H9 (cell line): ENCODE results near the gene YAP1. TPM values are rescaled to one million over a fixed set of nuclear protein-coding genes. Genes with fewer than 3 reads are reported as not detected.

Source experiments
- DNase-seq: peaks from one replicate; pipeline ENCODE4 v3.0.0-alpha.2; 2017
- H2AFZ ChIP-seq: one replicate; pipeline ENCODE4 v1.6.1; 2013; ENCODE audit warnings: mild to moderate bottlenecking, low read length, control low read depth, moderate library complexity
- H2AK5ac ChIP-seq: 2 replicates; pipeline ENCODE4 v1.6.1; 2013; ENCODE audit warnings: low read length, control low read depth, mixed read lengths; ENCODE audit not compliant: insufficient read length
- H2BK120ac ChIP-seq: one replicate; pipeline ENCODE4 v1.6.1; 2013; ENCODE audit warnings: low read depth, mild to moderate bottlenecking, low read length, control low read depth, inconsistent platforms; ENCODE audit not compliant: poor library complexity, severe bottlenecking
- H2BK12ac ChIP-seq: 2 replicates; pipeline ENCODE4 v1.6.1; 2013; ENCODE audit warnings: low read length, control low read depth, mixed read lengths, low read depth; ENCODE audit not compliant: insufficient read length
- H2BK15ac ChIP-seq: 2 replicates; pipeline ENCODE4 v1.6.1; 2013; ENCODE audit warnings: low read depth, low read length, control low read depth
- H2BK20ac ChIP-seq: one replicate; pipeline ENCODE4 v1.6.1; 2013; ENCODE audit warnings: low read depth, mild to moderate bottlenecking, low read length, control low read depth, inconsistent platforms; ENCODE audit not compliant: poor library complexity, severe bottlenecking
- H2BK5ac ChIP-seq: 2 replicates; pipeline ENCODE4 v1.6.1; 2013; ENCODE audit warnings: low read length, control low read depth, mixed read lengths; ENCODE audit not compliant: insufficient read length
- H3K14ac ChIP-seq: 2 replicates; pipeline ENCODE4 v1.6.1; 2013; ENCODE audit warnings: low read length, control low read depth; ENCODE audit not compliant: insufficient read depth
- H3K18ac ChIP-seq: 2 replicates; pipeline ENCODE4 v1.6.1; 2013; ENCODE audit warnings: low read depth, mild to moderate bottlenecking, mixed read lengths, low read length, control low read depth; ENCODE audit not compliant: insufficient read length
- H3K23ac ChIP-seq: 2 replicates; pipeline ENCODE4 v1.6.1; 2013; ENCODE audit warnings: low read length, control low read depth, mixed read lengths, low read depth; ENCODE audit not compliant: insufficient read length
- H3K23me2 ChIP-seq: 2 replicates; pipeline ENCODE4 v1.6.1; 2013; ENCODE audit warnings: low read depth, mild to moderate bottlenecking, mixed read lengths, low read length, control low read depth; ENCODE audit not compliant: insufficient read length, poor library complexity, severe bottlenecking
- H3K27ac ChIP-seq: 2 replicates; pipeline ENCODE4 v1.5.1; 2013; ENCODE audit warnings: low read length, control low read depth, mixed read lengths, low read depth; ENCODE audit not compliant: insufficient read length
- H3K27me3 ChIP-seq: 2 replicates; pipeline ENCODE4 v1.6.1; 2013; ENCODE audit warnings: low read length, control low read depth, inconsistent platforms; ENCODE audit not compliant: insufficient read depth
- H3K4ac ChIP-seq: 2 replicates; pipeline ENCODE4 v1.6.1; 2013; ENCODE audit warnings: low read depth, mild to moderate bottlenecking, control low read depth, inconsistent platforms, low read length, moderate library complexity
- H3K4me1 ChIP-seq: 2 replicates; pipeline ENCODE4 v1.6.1; 2013; ENCODE audit warnings: low read length, control low read depth, inconsistent platforms; ENCODE audit not compliant: insufficient read depth
- H3K4me2 ChIP-seq: 2 replicates; pipeline ENCODE4 v1.6.1; 2013; ENCODE audit warnings: low read length, control low read depth, mixed read lengths; ENCODE audit not compliant: insufficient read length, insufficient read depth
- H3K56ac ChIP-seq: 2 replicates; pipeline ENCODE4 v1.6.1; 2013; ENCODE audit warnings: low read depth, mild to moderate bottlenecking, mixed read lengths, low read length, control low read depth; ENCODE audit not compliant: insufficient read length
- H3K79me1 ChIP-seq: 2 replicates; pipeline ENCODE4 v1.6.1; 2013; ENCODE audit warnings: low read depth, mild to moderate bottlenecking, moderate library complexity, low read length, control low read depth, inconsistent platforms; ENCODE audit not compliant: insufficient read depth, poor library complexity, severe bottlenecking
- H3K79me2 ChIP-seq: 2 replicates; pipeline ENCODE4 v1.6.1; 2013; ENCODE audit warnings: low read length, control low read depth, inconsistent platforms; ENCODE audit not compliant: insufficient read depth
- H3K9ac ChIP-seq: 2 replicates; pipeline ENCODE4 v1.6.1; 2013; ENCODE audit warnings: low read length, control low read depth, mixed read lengths; ENCODE audit not compliant: insufficient read length; ENCODE audit errors: extremely low read depth
- H3K9me3 ChIP-seq: one replicate; pipeline ENCODE4 v1.6.1; 2013; ENCODE audit warnings: low read depth, low read length, inconsistent platforms; ENCODE audit not compliant: control insufficient read depth
- H3T11ph ChIP-seq: one replicate; pipeline ENCODE4 v1.6.1; 2013; ENCODE audit warnings: mild to moderate bottlenecking, low read length, control low read depth, inconsistent platforms
- H4K20me1 ChIP-seq: one replicate; pipeline ENCODE4 v1.6.1; 2013; ENCODE audit not compliant: control insufficient read depth, insufficient read length, insufficient read depth
- H4K5ac ChIP-seq: 2 replicates; pipeline ENCODE4 v1.6.1; 2013; ENCODE audit warnings: low read depth, mild to moderate bottlenecking, mixed read lengths, low read length, control low read depth; ENCODE audit not compliant: insufficient read length
- H4K8ac ChIP-seq: replicated peaks from 2 replicates; pipeline ENCODE4 v1.6.1; 2013; ENCODE audit warnings: low read length, control low read depth, mixed read lengths, low read depth; ENCODE audit not compliant: insufficient read length
- H4K91ac ChIP-seq: 2 replicates; pipeline ENCODE4 v1.6.1; 2013; ENCODE audit warnings: low read depth, mild to moderate bottlenecking, moderate library complexity, mixed read lengths, low read length, control low read depth; ENCODE audit not compliant: insufficient read length
- H3K27ac Mint-ChIP-seq, 3 experiments: 2 replicates in 2 of 3; 3 replicates in 1 of 3; pipeline ENCODE4 v1.8.0; 2020 to 2021; ENCODE audit warnings: mixed read lengths in 3 of 3, mild to moderate bottlenecking in 1 of 3, moderate library complexity in 1 of 3
- H3K27me3 Mint-ChIP-seq: 2 replicates; pipeline ENCODE4 v1.8.0; 2021; ENCODE audit warnings: low read depth, mild to moderate bottlenecking, moderate library complexity, mixed read lengths
- H3K36me3 Mint-ChIP-seq, 3 experiments: 2 replicates in 2 of 3; 3 replicates in 1 of 3; pipeline ENCODE4 v1.8.0; 2020 to 2021; ENCODE audit warnings: low read depth in 3 of 3, mixed read lengths in 3 of 3; ENCODE audit not compliant: insufficient read depth in 1 of 3
- H3K4me1 Mint-ChIP-seq, 2 experiments: 2 replicates each; pipeline ENCODE4 v1.8.0; 2020; ENCODE audit warnings: mixed read lengths in 2 of 2
- H3K4me3 Mint-ChIP-seq, 2 experiments: 2 replicates in 1 of 2; 3 replicates in 1 of 2; pipeline ENCODE4 v1.8.0; 2020 to 2021; ENCODE audit warnings: mild to moderate bottlenecking in 2 of 2, mixed read lengths in 2 of 2, moderate library complexity in 1 of 2
- H3K9me3 Mint-ChIP-seq, 2 experiments: 2 replicates in 1 of 2; 3 replicates in 1 of 2; pipeline ENCODE4 v1.8.0; 2020; ENCODE audit warnings: mild to moderate bottlenecking in 2 of 2, mixed read lengths in 2 of 2, moderate library complexity in 1 of 2
- WGBS: extraction: QIAGEN DNeasy Blood & Tissue Kit; methylation state at CpG from one replicate; pipeline ENCODE4 v1.1.7; 2013; ENCODE audit warnings: missing lambda C conversion rate, low lambda C conversion rate, mixed read lengths; ENCODE audit not compliant: insufficient read length; ENCODE audit errors: extremely low coverage; 5-methylcytosine and 5-hydroxymethylcytosine counted together
- total RNA-seq: library from RNA; stranded (reverse); gene quantifications from 2 replicates; pipeline ENCODE4 v1.2.1, GENCODE V29; 2021
- TF ChIP-seq, protein P1 (sequence below): fragments of 200-600 bp; sonication (generic); conservative IDR thresholded peaks from 3 replicates; pipeline ENCODE4 v1.8.0; 2021; ENCODE audit warnings: antibody characterized with exemption, mild to moderate bottlenecking

The YAP1 gene
- total RNA-seq, 1 experiment from 2014 or later, result 124 TPM

DNA sequence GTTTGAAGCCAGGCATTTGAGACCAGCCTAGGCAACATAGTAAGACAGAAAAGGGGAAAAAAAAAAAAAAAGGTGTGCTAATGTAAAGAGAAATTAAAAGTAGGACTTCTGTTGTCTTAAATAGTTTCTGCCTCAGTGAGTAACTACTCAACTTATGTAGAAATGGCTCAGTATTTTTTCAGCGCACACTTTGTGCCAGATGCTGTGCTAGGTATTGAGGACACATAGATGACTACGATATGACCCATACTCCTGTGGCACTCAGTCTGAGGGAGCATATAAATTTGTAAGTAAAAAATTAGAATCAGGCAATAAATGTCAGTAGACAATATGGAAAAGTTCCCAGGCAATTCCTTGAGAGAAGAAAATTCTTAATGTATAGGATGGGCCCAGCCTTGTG, 93.9 kb downstream of the YAP1 start:
- Histone ChIP-seq H3K56ac (no peak overlapping the region), H3K4me2 (no peak overlapping the region), H4K5ac (no peak overlapping the region), H3T11ph (no peak overlapping the region), H3K79me2 (no peaks in the 10 kb centered on the region), H3K9ac (no peak overlapping the region), H3K14ac (no peak overlapping the region), H3K9me3 (no peaks in the 10 kb centered on the region), H3K27ac (no peak overlapping the region), H2AK5ac (no peak overlapping the region), H3K23me2 (no peaks in the 10 kb centered on the region), H3K4me1 (peaks cover 4% of the 10 kb centered on the region), H2AFZ (no peak overlapping the region), H3K79me1 (no peaks in the 10 kb centered on the region), H3K27me3 (no peaks in the 10 kb centered on the region), H4K8ac (no peak overlapping the region), H3K23ac (no peak overlapping the region), H2BK5ac (no peak overlapping the region), H2BK12ac (no peak overlapping the region), H4K91ac (no peak overlapping the region), H3K18ac (no peak overlapping the region), H2BK120ac (no peak overlapping the region), H2BK15ac (no peak overlapping the region), H4K20me1 (no peaks in the 10 kb centered on the region), H2BK20ac (no peak overlapping the region), H3K4ac (no peak overlapping the region)
- H3K27ac Mint-ChIP-seq, result peak overlapping the region in 2 of 3 experiments; percentile 11 to 65; a peak in 4 of 7 replicates
- H3K9me3 Mint-ChIP-seq, result no peaks in the 10 kb centered on the region
- TF ChIP-seq, protein P1, sequence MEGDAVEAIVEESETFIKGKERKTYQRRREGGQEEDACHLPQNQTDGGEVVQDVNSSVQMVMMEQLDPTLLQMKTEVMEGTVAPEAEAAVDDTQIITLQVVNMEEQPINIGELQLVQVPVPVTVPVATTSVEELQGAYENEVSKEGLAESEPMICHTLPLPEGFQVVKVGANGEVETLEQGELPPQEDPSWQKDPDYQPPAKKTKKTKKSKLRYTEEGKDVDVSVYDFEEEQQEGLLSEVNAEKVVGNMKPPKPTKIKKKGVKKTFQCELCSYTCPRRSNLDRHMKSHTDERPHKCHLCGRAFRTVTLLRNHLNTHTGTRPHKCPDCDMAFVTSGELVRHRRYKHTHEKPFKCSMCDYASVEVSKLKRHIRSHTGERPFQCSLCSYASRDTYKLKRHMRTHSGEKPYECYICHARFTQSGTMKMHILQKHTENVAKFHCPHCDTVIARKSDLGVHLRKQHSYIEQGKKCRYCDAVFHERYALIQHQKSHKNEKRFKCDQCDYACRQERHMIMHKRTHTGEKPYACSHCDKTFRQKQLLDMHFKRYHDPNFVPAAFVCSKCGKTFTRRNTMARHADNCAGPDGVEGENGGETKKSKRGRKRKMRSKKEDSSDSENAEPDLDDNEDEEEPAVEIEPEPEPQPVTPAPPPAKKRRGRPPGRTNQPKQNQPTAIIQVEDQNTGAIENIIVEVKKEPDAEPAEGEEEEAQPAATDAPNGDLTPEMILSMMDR, result no peak
- H3K4me3 Mint-ChIP-seq, result no peak overlapping the region
- no peaks in the 10 kb centered on the region for H3K27me3 Mint-ChIP-seq
- peaks cover 72 to 81% of the 10 kb centered on the region in 2 experiments for H3K4me1 Mint-ChIP-seq
- WGBS, result no CpG with 5 or more reads among the region's 2 CpGs
- DNase-seq, result no peak
- peaks cover 9 to 22% (median 17%) of the 10 kb centered on the region in 3 experiments; a peak in 6 of 7 replicates for H3K36me3 Mint-ChIP-seq
